GM12878 (cell line): Measurements from ENCODE around the gene RANBP9. TPM values are rescaled to one million over a fixed set of nuclear protein-coding genes. Genes with fewer than 3 reads are reported as not detected.
A peak's percentile ranks its signal among the peaks of the same experiment; 100 is the strongest.

Experiments used
- BACH1 ChIP-seq: fragments of 450-650 bp; IDR thresholded peaks from 2 replicates; pipeline ENCODE4 v1.6.1; 2017; ENCODE audit warnings: mild to moderate bottlenecking, borderline replicate concordance
- BHLHE40 ChIP-seq, 2 experiments: fragments of 450-650 bp in 1 of 2; IDR thresholded peaks; 2 replicates each; pipeline ENCODE4 v1.6.1; 2011 to 2017; ENCODE audit warnings: low read depth in 2 of 2, borderline replicate concordance in 1 of 2, improper control_type of control experiment in 1 of 2, low read length in 1 of 2, mild to moderate bottlenecking in 1 of 2
- CHD1 ChIP-seq: IDR thresholded peaks from 2 replicates; pipeline ENCODE4 v1.6.1; 2012; ENCODE audit warnings: low read depth, low read length, improper control_type of control experiment
- CHD2 ChIP-seq: IDR thresholded peaks from 2 replicates; pipeline ENCODE4 v1.6.1; 2011; ENCODE audit warnings: low read depth, low read length, improper control_type of control experiment, borderline replicate concordance
- FOS ChIP-seq: IDR thresholded peaks from 3 replicates; pipeline ENCODE4 v1.6.1; 2011; ENCODE audit warnings: borderline replicate concordance; ENCODE audit not compliant: insufficient read length; ENCODE audit errors: extremely low read depth
- HDGF ChIP-seq: fragments of 450-650 bp; IDR thresholded peaks from 2 replicates; pipeline ENCODE4 v1.6.1; 2016; ENCODE audit warnings: antibody characterized with exemption
- NFYB ChIP-seq: IDR thresholded peaks from 2 replicates; pipeline ENCODE4 v1.6.1; 2011; ENCODE audit warnings: low read depth, mild to moderate bottlenecking, low read length, improper control_type of control experiment, moderate library complexity; ENCODE audit not compliant: insufficient read depth
- NR2C1 ChIP-seq: fragments of 450-650 bp; IDR thresholded peaks from 2 replicates; pipeline ENCODE4 v1.6.1; 2017; ENCODE audit warnings: antibody characterized with exemption, mild to moderate bottlenecking, moderate library complexity
- NR2F1 ChIP-seq: fragments of 450-650 bp; conservative IDR thresholded peaks from 2 replicates; pipeline ENCODE4 v1.6.1; 2017; ENCODE audit warnings: mild to moderate bottlenecking
- SIX5 ChIP-seq: IDR thresholded peaks from 2 replicates; pipeline ENCODE4 v1.6.1; 2011; ENCODE audit warnings: mild to moderate bottlenecking, low read depth, low read length, moderate library complexity; ENCODE audit not compliant: severe bottlenecking
- SPI1 ChIP-seq: IDR thresholded peaks from 2 replicates; pipeline ENCODE4 v1.6.1; 2011; ENCODE audit warnings: low read depth, mild to moderate bottlenecking, low read length, moderate library complexity, borderline replicate concordance; ENCODE audit not compliant: insufficient read depth
- SRF ChIP-seq, 2 experiments: IDR thresholded peaks; 2 replicates each; pipeline ENCODE4 v1.6.1; 2011; ENCODE audit warnings: low read depth in 2 of 2, low read length in 2 of 2, mild to moderate bottlenecking in 1 of 2, moderate library complexity in 1 of 2
- TARDBP ChIP-seq: IDR thresholded peaks from 2 replicates; pipeline ENCODE4 v1.6.1; 2016; ENCODE audit warnings: borderline replicate concordance
- ZNF207 ChIP-seq: fragments of 450-650 bp; IDR thresholded peaks from 2 replicates; pipeline ENCODE4 v1.6.1; 2014; ENCODE audit warnings: antibody characterized with exemption, mild to moderate bottlenecking, borderline replicate concordance
- ZSCAN29 ChIP-seq: fragments of 450-650 bp; IDR thresholded peaks from 2 replicates; pipeline ENCODE4 v1.6.1; 2017; ENCODE audit warnings: mild to moderate bottlenecking, moderate library complexity
- polyA plus RNA-seq, 11 experiments: library from polyadenylated mRNA; depleted of rRNA in 4 of 11; unstranded in 6 of 11; stranded (reverse) in 5 of 11; fragments of >200 nt; fragmentation: Nextera tagmentation in 4 of 11; fragmentation: Illumina TruSeq in 1 of 11; extraction: Ambion mirVana in 4 of 11; extraction: Trizol in 1 of 11; gene quantifications; 1 replicate in 1 of 11; 2 replicates in 10 of 11; pipeline versions ENCODE4 v1.2.1 to v1.2.3, GENCODE V29; 2011 to 2016; ENCODE audit warnings: inconsistent platforms in 2 of 11, missing spikeins in 2 of 11, low read depth in 1 of 11
- total RNA-seq, 4 experiments: library from RNA; depleted of rRNA in 3 of 4; stranded (reverse); fragments of >200 nt in 3 of 4; fragmentation: Illumina TruSeq in 1 of 4; extraction: Trizol in 1 of 4; gene quantifications; 2 replicates each; pipeline versions ENCODE4 v1.2.1 to v1.2.3, GENCODE V29; 2013 to 2021
- TF ChIP-seq, protein P1 (sequence below): IDR thresholded peaks from 2 replicates; pipeline ENCODE4 v1.6.1; 2012; ENCODE audit warnings: improper control_type of control experiment, low read depth, low read length; ENCODE audit not compliant: insufficient replicate concordance
- TF ChIP-seq, protein P2 (sequence below): fragments of 450-650 bp; IDR thresholded peaks from 2 replicates; pipeline ENCODE4 v1.6.1; 2017; ENCODE audit warnings: antibody characterized with exemption, mild to moderate bottlenecking, moderate library complexity
- TF ChIP-seq, protein P3 (sequence below): fragments of 450-650 bp; conservative IDR thresholded peaks from 2 replicates; pipeline ENCODE4 v1.6.1; 2017; ENCODE audit warnings: mild to moderate bottlenecking, moderate library complexity
- TF ChIP-seq, protein P4 (sequence below): fragments of 450-650 bp; IDR thresholded peaks from 2 replicates; pipeline ENCODE4 v1.6.1; 2017; ENCODE audit warnings: low read depth, mild to moderate bottlenecking, moderate library complexity

The RANBP9 gene
- total and polyA plus RNA-seq, 10 of the 15 experiments (the other 5 are each of a cell fraction or from before 2014, with no cell fraction given): 3.7 to 43.1 (median 16.2) TPM

DNA sequence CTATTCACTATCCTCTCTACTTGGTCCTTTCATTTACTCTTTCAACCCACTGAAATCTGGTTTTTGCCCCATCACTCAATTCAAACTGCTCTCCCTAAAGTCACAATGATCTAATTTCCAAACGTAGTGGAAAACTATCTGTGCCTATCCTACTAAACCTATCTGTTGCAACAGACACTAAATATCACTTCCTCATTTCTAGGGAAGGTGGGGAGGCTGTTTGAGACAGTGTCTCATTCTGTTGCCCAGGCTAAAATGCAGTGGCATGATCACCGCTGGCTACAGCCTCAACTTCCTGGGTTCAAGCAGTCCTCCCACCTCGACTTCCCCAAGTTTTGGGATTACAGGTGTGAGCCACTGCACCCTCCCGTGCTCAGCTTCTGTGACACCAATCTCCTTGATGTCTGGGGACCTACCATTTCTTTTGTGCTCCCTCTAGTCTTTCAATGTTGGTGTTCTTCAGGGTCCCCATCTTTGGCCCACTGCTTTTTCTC is 8.8 kb downstream of the RANBP9 start (continued):
- no peak for TF ChIP-seq ZNF207
- TF ChIP-seq, protein P1, sequence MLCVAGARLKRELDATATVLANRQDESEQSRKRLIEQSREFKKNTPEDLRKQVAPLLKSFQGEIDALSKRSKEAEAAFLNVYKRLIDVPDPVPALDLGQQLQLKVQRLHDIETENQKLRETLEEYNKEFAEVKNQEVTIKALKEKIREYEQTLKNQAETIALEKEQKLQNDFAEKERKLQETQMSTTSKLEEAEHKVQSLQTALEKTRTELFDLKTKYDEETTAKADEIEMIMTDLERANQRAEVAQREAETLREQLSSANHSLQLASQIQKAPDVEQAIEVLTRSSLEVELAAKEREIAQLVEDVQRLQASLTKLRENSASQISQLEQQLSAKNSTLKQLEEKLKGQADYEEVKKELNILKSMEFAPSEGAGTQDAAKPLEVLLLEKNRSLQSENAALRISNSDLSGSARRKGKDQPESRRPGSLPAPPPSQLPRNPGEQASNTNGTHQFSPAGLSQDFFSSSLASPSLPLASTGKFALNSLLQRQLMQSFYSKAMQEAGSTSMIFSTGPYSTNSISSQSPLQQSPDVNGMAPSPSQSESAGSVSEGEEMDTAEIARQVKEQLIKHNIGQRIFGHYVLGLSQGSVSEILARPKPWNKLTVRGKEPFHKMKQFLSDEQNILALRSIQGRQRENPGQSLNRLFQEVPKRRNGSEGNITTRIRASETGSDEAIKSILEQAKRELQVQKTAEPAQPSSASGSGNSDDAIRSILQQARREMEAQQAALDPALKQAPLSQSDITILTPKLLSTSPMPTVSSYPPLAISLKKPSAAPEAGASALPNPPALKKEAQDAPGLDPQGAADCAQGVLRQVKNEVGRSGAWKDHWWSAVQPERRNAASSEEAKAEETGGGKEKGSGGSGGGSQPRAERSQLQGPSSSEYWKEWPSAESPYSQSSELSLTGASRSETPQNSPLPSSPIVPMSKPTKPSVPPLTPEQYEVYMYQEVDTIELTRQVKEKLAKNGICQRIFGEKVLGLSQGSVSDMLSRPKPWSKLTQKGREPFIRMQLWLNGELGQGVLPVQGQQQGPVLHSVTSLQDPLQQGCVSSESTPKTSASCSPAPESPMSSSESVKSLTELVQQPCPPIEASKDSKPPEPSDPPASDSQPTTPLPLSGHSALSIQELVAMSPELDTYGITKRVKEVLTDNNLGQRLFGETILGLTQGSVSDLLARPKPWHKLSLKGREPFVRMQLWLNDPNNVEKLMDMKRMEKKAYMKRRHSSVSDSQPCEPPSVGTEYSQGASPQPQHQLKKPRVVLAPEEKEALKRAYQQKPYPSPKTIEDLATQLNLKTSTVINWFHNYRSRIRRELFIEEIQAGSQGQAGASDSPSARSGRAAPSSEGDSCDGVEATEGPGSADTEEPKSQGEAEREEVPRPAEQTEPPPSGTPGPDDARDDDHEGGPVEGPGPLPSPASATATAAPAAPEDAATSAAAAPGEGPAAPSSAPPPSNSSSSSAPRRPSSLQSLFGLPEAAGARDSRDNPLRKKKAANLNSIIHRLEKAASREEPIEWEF: no peak
- no peak for TF ChIP-seq SRF (IDR thresholded peaks at IDR 0.05; ENCODE audit: low read depth in 2 of 2, low read length in 2 of 2)
- no peak for TF ChIP-seq SIX5
- no peak for TF ChIP-seq NFYB
- TF ChIP-seq NR2C1: no peak
- TF ChIP-seq, protein P2, sequence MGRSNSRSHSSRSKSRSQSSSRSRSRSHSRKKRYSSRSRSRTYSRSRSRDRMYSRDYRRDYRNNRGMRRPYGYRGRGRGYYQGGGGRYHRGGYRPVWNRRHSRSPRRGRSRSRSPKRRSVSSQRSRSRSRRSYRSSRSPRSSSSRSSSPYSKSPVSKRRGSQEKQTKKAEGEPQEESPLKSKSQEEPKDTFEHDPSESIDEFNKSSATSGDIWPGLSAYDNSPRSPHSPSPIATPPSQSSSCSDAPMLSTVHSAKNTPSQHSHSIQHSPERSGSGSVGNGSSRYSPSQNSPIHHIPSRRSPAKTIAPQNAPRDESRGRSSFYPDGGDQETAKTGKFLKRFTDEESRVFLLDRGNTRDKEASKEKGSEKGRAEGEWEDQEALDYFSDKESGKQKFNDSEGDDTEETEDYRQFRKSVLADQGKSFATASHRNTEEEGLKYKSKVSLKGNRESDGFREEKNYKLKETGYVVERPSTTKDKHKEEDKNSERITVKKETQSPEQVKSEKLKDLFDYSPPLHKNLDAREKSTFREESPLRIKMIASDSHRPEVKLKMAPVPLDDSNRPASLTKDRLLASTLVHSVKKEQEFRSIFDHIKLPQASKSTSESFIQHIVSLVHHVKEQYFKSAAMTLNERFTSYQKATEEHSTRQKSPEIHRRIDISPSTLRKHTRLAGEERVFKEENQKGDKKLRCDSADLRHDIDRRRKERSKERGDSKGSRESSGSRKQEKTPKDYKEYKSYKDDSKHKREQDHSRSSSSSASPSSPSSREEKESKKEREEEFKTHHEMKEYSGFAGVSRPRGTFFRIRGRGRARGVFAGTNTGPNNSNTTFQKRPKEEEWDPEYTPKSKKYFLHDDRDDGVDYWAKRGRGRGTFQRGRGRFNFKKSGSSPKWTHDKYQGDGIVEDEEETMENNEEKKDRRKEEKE: no peak
- TF ChIP-seq, protein P3, sequence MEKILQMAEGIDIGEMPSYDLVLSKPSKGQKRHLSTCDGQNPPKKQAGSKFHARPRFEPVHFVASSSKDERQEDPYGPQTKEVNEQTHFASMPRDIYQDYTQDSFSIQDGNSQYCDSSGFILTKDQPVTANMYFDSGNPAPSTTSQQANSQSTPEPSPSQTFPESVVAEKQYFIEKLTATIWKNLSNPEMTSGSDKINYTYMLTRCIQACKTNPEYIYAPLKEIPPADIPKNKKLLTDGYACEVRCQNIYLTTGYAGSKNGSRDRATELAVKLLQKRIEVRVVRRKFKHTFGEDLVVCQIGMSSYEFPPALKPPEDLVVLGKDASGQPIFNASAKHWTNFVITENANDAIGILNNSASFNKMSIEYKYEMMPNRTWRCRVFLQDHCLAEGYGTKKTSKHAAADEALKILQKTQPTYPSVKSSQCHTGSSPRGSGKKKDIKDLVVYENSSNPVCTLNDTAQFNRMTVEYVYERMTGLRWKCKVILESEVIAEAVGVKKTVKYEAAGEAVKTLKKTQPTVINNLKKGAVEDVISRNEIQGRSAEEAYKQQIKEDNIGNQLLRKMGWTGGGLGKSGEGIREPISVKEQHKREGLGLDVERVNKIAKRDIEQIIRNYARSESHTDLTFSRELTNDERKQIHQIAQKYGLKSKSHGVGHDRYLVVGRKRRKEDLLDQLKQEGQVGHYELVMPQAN: no peak
- no peak for TF ChIP-seq HDGF
- no peak for TF ChIP-seq ZSCAN29
- TF ChIP-seq BHLHE40 (IDR thresholded peaks at IDR 0.05; ENCODE audit: borderline replicate concordance in 1 of 2, low read depth in 2 of 2, low read length in 1 of 2): no peak
- no peak for TF ChIP-seq NR2F1
- no peak for TF ChIP-seq FOS
- no peak for TF ChIP-seq BACH1
- TF ChIP-seq CHD2: no peak
- peak; percentile 97 for TF ChIP-seq SPI1
- TF ChIP-seq, protein P4, sequence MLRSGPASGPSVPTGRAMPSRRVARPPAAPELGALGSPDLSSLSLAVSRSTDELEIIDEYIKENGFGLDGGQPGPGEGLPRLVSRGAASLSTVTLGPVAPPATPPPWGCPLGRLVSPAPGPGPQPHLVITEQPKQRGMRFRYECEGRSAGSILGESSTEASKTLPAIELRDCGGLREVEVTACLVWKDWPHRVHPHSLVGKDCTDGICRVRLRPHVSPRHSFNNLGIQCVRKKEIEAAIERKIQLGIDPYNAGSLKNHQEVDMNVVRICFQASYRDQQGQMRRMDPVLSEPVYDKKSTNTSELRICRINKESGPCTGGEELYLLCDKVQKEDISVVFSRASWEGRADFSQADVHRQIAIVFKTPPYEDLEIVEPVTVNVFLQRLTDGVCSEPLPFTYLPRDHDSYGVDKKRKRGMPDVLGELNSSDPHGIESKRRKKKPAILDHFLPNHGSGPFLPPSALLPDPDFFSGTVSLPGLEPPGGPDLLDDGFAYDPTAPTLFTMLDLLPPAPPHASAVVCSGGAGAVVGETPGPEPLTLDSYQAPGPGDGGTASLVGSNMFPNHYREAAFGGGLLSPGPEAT: peak; percentile 40; the same call in 1 of the 2 replicates
- no peak for TF ChIP-seq CHD1
- TF ChIP-seq TARDBP: no peak
